ENCODE measurements around the gene CCDC88B.

CCDC88B gene

DNA sequence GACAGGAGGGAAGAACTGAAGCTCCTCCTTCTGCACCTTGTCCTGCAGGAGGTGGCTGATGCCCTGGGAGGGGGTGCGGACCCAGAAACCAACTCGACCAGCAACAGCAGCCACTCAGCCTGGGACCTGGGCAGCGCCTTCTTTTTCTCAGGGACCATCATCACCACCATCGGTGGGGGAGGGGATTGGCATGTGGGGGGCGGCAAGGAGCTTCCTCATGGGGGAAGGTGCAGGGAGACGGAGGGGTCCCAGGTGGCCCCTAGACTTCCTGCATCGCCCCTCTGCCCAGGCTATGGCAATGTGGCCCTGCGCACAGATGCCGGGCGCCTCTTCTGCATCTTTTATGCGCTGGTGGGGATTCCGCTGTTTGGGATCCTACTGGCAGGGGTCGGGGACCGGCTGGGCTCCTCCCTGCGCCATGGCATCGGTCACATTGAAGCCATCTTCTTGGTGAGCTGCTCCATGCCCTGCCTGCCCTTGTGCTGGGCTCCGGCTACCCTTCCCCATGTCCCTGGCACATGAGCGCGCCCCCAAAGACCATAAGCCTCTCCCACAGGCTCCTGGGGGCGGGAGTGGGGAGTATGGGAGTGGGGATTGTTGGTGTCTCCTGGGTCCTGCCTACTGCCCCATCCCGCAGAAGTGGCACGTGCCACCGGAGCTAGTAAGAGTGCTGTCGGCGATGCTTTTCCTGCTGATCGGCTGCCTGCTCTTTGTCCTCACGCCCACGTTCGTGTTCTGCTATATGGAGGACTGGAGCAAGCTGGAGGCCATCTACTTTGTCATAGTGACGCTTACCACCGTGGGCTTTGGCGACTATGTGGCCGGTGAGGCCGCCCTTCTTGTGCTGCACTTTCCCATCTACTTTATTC lies 42.9 kb upstream of the CCDC88B start:
- peaks cover 9% of the 10 kb centered on the region for H3K4me1 ChIP-seq (ENCODE audit: insufficient read depth, low read length)
- no peak overlapping the region for H3K27ac ChIP-seq (ENCODE audit: low read length)
- DNase-seq (no peak), ATAC-seq (ENCODE audit: insufficient read depth, low read depth) (no peak)
- H3K36me3 ChIP-seq (ENCODE audit: insufficient read depth, low read length) = no peaks in the 10 kb centered on the region
- H3K9ac ChIP-seq (ENCODE audit: low read depth, low read length) = no peak overlapping the region
- peaks cover 4% of the 10 kb centered on the region; the same call in 1 of the 2 replicates for H4K20me1 ChIP-seq (ENCODE audit: insufficient read depth, low read length)
- TF ChIP-seq, protein P1, sequence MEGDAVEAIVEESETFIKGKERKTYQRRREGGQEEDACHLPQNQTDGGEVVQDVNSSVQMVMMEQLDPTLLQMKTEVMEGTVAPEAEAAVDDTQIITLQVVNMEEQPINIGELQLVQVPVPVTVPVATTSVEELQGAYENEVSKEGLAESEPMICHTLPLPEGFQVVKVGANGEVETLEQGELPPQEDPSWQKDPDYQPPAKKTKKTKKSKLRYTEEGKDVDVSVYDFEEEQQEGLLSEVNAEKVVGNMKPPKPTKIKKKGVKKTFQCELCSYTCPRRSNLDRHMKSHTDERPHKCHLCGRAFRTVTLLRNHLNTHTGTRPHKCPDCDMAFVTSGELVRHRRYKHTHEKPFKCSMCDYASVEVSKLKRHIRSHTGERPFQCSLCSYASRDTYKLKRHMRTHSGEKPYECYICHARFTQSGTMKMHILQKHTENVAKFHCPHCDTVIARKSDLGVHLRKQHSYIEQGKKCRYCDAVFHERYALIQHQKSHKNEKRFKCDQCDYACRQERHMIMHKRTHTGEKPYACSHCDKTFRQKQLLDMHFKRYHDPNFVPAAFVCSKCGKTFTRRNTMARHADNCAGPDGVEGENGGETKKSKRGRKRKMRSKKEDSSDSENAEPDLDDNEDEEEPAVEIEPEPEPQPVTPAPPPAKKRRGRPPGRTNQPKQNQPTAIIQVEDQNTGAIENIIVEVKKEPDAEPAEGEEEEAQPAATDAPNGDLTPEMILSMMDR (IDR thresholded peaks at IDR 0.05; ENCODE audit: borderline replicate concordance, extremely low read depth, low read length, poor library complexity, severe bottlenecking) = no peak
- no peak for TF ChIP-seq EZH2 (IDR thresholded peaks at IDR 0.05; ENCODE audit: borderline replicate concordance, low read depth, low read length, severe bottlenecking)
- peaks cover 16% of the 10 kb centered on the region for H3K27me3 ChIP-seq (ENCODE audit: insufficient read depth, low read length, poor library complexity)
- H3K79me2 ChIP-seq (ENCODE audit: insufficient read depth, low read length) = no peaks in the 10 kb centered on the region
- no peaks in the 10 kb centered on the region for H3K9me3 ChIP-seq (ENCODE audit: insufficient read depth, low read length, severe bottlenecking)
- H3K4me2 ChIP-seq (ENCODE audit: insufficient read depth, low read length) = no peak overlapping the region
- no peak overlapping the region for H2AFZ ChIP-seq (ENCODE audit: low read depth, low read length)
- no peak overlapping the region for H3K4me3 ChIP-seq (ENCODE audit: low read depth in 1 of 2, low read length in 2 of 2)

DNA sequence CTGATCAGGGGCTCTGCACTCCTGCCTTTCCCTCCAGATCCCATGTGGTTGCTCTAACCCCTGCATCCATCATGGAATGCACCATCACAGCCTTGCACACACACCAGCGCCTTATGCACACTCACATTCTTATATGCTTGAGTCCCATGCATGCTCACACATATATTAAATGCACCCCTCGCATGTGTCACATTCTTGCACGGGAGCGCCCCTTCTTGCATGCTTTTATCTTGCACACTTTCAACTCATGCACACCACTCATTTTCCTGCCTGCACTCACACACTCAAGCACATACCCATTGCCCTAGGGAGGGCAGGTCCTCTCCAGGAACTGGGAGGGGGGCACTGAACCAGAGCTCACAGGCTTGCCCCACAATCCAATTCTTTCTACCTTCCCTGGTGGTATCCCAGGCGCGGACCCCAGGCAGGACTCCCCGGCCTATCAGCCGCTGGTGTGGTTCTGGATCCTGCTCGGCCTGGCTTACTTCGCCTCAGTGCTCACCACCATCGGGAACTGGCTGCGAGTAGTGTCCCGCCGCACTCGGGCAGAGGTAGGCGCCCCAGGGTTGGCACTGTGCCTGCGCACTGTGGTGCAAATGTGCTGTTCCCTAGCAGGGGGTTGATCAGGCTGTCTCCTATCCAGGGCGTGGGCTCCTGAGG lies 42.2 kb upstream of the CCDC88B start:
- Histone ChIP-seq H3K36me3 (ENCODE audit: insufficient read depth, low read length) (no peaks in the 10 kb centered on the region), H3K27ac (ENCODE audit: low read length) (no peak overlapping the region), H3K4me3 (ENCODE audit: low read depth in 1 of 2, low read length in 2 of 2) (no peak overlapping the region), H3K9ac (ENCODE audit: low read depth, low read length) (no peak overlapping the region), H3K27me3 (ENCODE audit: insufficient read depth, low read length, poor library complexity) (peaks cover 16% of the 10 kb centered on the region), H3K79me2 (ENCODE audit: insufficient read depth, low read length) (no peaks in the 10 kb centered on the region), H3K4me2 (ENCODE audit: insufficient read depth, low read length) (no peak overlapping the region), H4K20me1 (ENCODE audit: insufficient read depth, low read length) (peaks cover 4% of the 10 kb centered on the region; the same call in 1 of the 2 replicates), H3K4me1 (ENCODE audit: insufficient read depth, low read length) (peaks cover 9% of the 10 kb centered on the region), H3K9me3 (ENCODE audit: insufficient read depth, low read length, severe bottlenecking) (no peaks in the 10 kb centered on the region), H2AFZ (ENCODE audit: low read depth, low read length) (no peak overlapping the region)
- DNase-seq (no peak), ATAC-seq (ENCODE audit: insufficient read depth, low read depth) (no peak)
- TF ChIP-seq EZH2 (IDR thresholded peaks at IDR 0.05; ENCODE audit: borderline replicate concordance, low read depth, low read length, severe bottlenecking) = no peak
- TF ChIP-seq, protein P1 (IDR thresholded peaks at IDR 0.05; ENCODE audit: borderline replicate concordance, extremely low read depth, low read length, poor library complexity, severe bottlenecking) = no peak

DNA sequence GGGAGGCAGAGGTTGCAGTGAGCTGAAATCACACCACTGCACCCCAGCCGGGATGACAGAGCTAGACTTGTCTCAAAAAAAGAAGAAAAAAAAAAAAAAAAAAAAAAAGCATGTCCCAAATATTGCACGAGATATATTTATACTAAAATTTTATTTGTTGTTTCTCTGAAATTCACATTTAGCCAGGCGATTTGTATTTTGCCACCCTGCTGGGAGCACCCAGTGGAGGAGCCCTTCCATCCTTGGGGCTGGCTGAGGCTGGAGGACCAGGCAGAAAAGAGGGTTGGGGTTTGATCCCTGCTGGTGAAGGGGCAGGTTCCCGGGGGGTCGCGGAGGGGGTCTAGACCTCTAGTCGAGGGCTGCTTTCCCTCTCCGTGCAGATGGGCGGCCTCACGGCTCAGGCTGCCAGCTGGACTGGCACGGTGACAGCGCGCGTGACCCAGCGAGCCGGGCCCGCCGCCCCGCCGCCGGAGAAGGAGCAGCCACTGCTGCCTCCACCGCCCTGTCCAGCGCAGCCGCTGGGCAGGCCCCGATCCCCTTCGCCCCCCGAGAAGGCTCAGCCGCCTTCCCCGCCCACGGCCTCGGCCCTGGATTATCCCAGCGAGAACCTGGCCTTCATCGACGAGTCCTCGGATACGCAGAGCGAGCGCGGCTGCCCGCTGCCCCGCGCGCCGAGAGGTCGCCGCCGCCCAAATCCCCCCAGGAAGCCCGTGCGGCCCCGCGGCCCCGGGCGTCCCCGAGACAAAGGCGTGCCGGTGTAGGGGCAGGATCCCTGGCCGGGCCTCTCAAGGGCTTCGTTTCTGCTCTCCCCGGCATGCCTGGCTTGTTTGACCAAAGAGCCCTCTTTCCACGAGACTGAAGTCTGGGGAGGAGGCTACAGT lies 40.8 kb upstream of the CCDC88B start:
- H3K36me3 ChIP-seq (ENCODE audit: insufficient read depth, low read length) = no peaks in the 10 kb centered on the region
- H3K4me2 ChIP-seq (ENCODE audit: insufficient read depth, low read length) = no peak overlapping the region
- H3K4me1 ChIP-seq (ENCODE audit: insufficient read depth, low read length) = peaks cover 17% of the 10 kb centered on the region
- ATAC-seq (ENCODE audit: insufficient read depth, low read depth) (no peak), DNase-seq (no peak)
- no peaks in the 10 kb centered on the region for H3K79me2 ChIP-seq (ENCODE audit: insufficient read depth, low read length)
- no peaks in the 10 kb centered on the region for H3K9me3 ChIP-seq (ENCODE audit: insufficient read depth, low read length, severe bottlenecking)
- TF ChIP-seq, protein P1 (IDR thresholded peaks at IDR 0.05; ENCODE audit: borderline replicate concordance, extremely low read depth, low read length, poor library complexity, severe bottlenecking) = no peak
- TF ChIP-seq EZH2 (IDR thresholded peaks at IDR 0.05; ENCODE audit: borderline replicate concordance, low read depth, low read length, severe bottlenecking) = no peak
- no peak overlapping the region for H2AFZ ChIP-seq (ENCODE audit: low read depth, low read length)
- no peak overlapping the region for H3K4me3 ChIP-seq (ENCODE audit: low read depth in 1 of 2, low read length in 2 of 2)
- H3K9ac ChIP-seq (ENCODE audit: low read depth, low read length) = no peak overlapping the region
- 0 out of 2 replicates have a peak, but pooled peaks cover 7% of the 10 kb centered on the region for H4K20me1 ChIP-seq (ENCODE audit: insufficient read depth, low read length)
- H3K27ac ChIP-seq (ENCODE audit: low read length) = no peak overlapping the region
- peaks cover 16% of the 10 kb centered on the region for H3K27me3 ChIP-seq (ENCODE audit: insufficient read depth, low read length, poor library complexity)

Data from DND-41 (cell line).